Stimulated activated CD8-positive, alpha-beta memory T cell treated with anti-CD3 and anti-CD28 coated beads, Interleukin-12 subunit alpha, Interleukin-12 subunit beta, amount 100 ng/mL, for 24 hours (primary cell): ENCODE data around the gene DRAM1.

Experiments
- DNase-seq: peaks from one replicate; pipeline ENCODE4 v3.0.0-alpha.2; 2020; ENCODE audit errors: extremely low read depth

Gene DRAM1

GRCh38 chr12:101941306-101942249, 64.2 kb downstream of the DRAM1 start:
- DNase-seq, result no peak

- DNase-seq, result no peak
These were observed 64.8 kb downstream of the DRAM1 start for GRCh38 chr12:101942250-101942605.

GRCh38 chr12:101945369-101946232, 68.2 kb downstream of the DRAM1 start:
- DNase-seq, result no peak

GRCh38 chr12:101946233-101946611, 68.8 kb downstream of the DRAM1 start:
- DNase-seq, result no peak

GRCh38 chr12:101947316-101947715, 69.9 kb downstream of the DRAM1 start:
- no peak for DNase-seq

GRCh38 chr12:101948365-101948764, 71.0 kb downstream of the DRAM1 start:
- DNase-seq, result no peak

GRCh38 chr12:101951002-101951670, 73.8 kb downstream of the DRAM1 start:
- DNase-seq, result no peak

- no peak for DNase-seq
These were observed 76.7 kb downstream of the DRAM1 start for GRCh38 chr12:101954113-101954512.

GRCh38 chr12:101954676-101955075, 77.3 kb downstream of the DRAM1 start:
- no peak for DNase-seq

GRCh38 chr12:101957252-101957959, 80.0 kb downstream of the DRAM1 start:
- no peak for DNase-seq

GRCh38 chr12:101959607-101960006, 82.2 kb downstream of the DRAM1 start:
- no peak for DNase-seq

- DNase-seq, result no peak
These were observed 85.1 kb downstream of the DRAM1 start for GRCh38 chr12:101962486-101962885.

GRCh38 chr12:101963697-101964096, 86.3 kb downstream of the DRAM1 start:
- no peak for DNase-seq

GRCh38 chr12:101966496-101966895, 89.1 kb downstream of the DRAM1 start:
- DNase-seq, result no peak

GRCh38 chr12:101967506-101967905, 90.1 kb downstream of the DRAM1 start:
- DNase-seq, result no peak

GRCh38 chr12:101968770-101969169, 91.4 kb downstream of the DRAM1 start:
- DNase-seq, result no peak
